Upper lobe of left lung (tissue), 4 donors: Measurements from ENCODE around the gene ZNF528.

Source experiments
- EP300 ChIP-seq, 4 donors: sonication (generic); formaldehyde crosslinking; IDR thresholded peaks; one replicate each; pipeline ENCODE4 v1.5.1; 2017; ENCODE audit warnings: antibody characterized with exemption in 4 of 4, control low read depth in 2 of 4
- POLR2A ChIP-seq, 4 donors: fragments of 450-650 bp; IDR thresholded peaks; one replicate each; pipeline ENCODE4 v1.5.1; 2016 to 2017; ENCODE audit warnings: antibody characterized with exemption in 4 of 4, mild to moderate bottlenecking in 2 of 4
- POLR2AphosphoS5 ChIP-seq, 2 donors: sonication (generic); formaldehyde crosslinking; IDR thresholded peaks; one replicate each; pipeline ENCODE4 v1.5.1; 2017; ENCODE audit warnings: antibody characterized with exemption in 2 of 2
- TF ChIP-seq, protein P1 (sequence below), 6 experiments: fragments of 450-650 bp in 4 of 6; fragments of 200-600 bp in 2 of 6; sonication (generic) in 2 of 6; IDR thresholded peaks; one replicate each; pipeline ENCODE4 v1.5.1; 2016 to 2019; ENCODE audit warnings: antibody characterized with exemption in 6 of 6

DNA sequence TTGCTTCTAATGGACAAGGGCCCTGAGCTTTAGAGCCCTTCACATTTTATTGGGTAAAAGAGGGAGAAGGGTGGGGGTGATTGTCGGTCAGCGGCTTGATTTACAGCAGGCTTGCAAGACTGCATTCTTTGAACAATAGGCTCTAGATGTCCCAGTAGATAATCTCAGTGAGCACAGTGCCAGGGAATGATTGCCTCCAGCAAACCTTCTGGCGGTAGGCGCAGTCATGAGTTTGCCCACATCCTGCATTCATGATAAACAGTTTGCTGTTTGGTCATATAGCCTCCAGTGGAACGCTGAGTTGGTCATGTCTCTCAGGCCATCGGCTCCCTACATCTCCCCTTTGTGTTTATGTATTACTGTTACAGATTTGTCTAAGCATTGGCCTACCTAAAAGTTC, 12.6 kb downstream of the ZNF528 start:
- TF ChIP-seq, protein P1, sequence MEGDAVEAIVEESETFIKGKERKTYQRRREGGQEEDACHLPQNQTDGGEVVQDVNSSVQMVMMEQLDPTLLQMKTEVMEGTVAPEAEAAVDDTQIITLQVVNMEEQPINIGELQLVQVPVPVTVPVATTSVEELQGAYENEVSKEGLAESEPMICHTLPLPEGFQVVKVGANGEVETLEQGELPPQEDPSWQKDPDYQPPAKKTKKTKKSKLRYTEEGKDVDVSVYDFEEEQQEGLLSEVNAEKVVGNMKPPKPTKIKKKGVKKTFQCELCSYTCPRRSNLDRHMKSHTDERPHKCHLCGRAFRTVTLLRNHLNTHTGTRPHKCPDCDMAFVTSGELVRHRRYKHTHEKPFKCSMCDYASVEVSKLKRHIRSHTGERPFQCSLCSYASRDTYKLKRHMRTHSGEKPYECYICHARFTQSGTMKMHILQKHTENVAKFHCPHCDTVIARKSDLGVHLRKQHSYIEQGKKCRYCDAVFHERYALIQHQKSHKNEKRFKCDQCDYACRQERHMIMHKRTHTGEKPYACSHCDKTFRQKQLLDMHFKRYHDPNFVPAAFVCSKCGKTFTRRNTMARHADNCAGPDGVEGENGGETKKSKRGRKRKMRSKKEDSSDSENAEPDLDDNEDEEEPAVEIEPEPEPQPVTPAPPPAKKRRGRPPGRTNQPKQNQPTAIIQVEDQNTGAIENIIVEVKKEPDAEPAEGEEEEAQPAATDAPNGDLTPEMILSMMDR (IDR thresholded peaks at IDR 0.05), result no peak
- no peak for TF ChIP-seq POLR2AphosphoS5 (IDR thresholded peaks at IDR 0.05)
- no peak for TF ChIP-seq POLR2A (IDR thresholded peaks at IDR 0.05)
- TF ChIP-seq EP300 (IDR thresholded peaks at IDR 0.05), result no peak
